H9 (cell line): ENCODE results near the gene TPPP3. TPM values are rescaled to one million over a fixed set of nuclear protein-coding genes. Genes with fewer than 3 reads are reported as not detected.

Source experiments
- DNase-seq: peaks from one replicate; pipeline ENCODE4 v3.0.0-alpha.2; 2017
- H2AFZ ChIP-seq: one replicate; pipeline ENCODE4 v1.6.1; 2013; ENCODE audit warnings: mild to moderate bottlenecking, low read length, control low read depth, moderate library complexity
- H2AK5ac ChIP-seq: 2 replicates; pipeline ENCODE4 v1.6.1; 2013; ENCODE audit warnings: low read length, control low read depth, mixed read lengths; ENCODE audit not compliant: insufficient read length
- H2BK120ac ChIP-seq: one replicate; pipeline ENCODE4 v1.6.1; 2013; ENCODE audit warnings: low read depth, mild to moderate bottlenecking, low read length, control low read depth, inconsistent platforms; ENCODE audit not compliant: poor library complexity, severe bottlenecking
- H2BK12ac ChIP-seq: 2 replicates; pipeline ENCODE4 v1.6.1; 2013; ENCODE audit warnings: low read length, control low read depth, mixed read lengths, low read depth; ENCODE audit not compliant: insufficient read length
- H2BK15ac ChIP-seq: 2 replicates; pipeline ENCODE4 v1.6.1; 2013; ENCODE audit warnings: low read depth, low read length, control low read depth
- H2BK20ac ChIP-seq: one replicate; pipeline ENCODE4 v1.6.1; 2013; ENCODE audit warnings: low read depth, mild to moderate bottlenecking, low read length, control low read depth, inconsistent platforms; ENCODE audit not compliant: poor library complexity, severe bottlenecking
- H2BK5ac ChIP-seq: 2 replicates; pipeline ENCODE4 v1.6.1; 2013; ENCODE audit warnings: low read length, control low read depth, mixed read lengths; ENCODE audit not compliant: insufficient read length
- H3K14ac ChIP-seq: 2 replicates; pipeline ENCODE4 v1.6.1; 2013; ENCODE audit warnings: low read length, control low read depth; ENCODE audit not compliant: insufficient read depth
- H3K18ac ChIP-seq: 2 replicates; pipeline ENCODE4 v1.6.1; 2013; ENCODE audit warnings: low read depth, mild to moderate bottlenecking, mixed read lengths, low read length, control low read depth; ENCODE audit not compliant: insufficient read length
- H3K23ac ChIP-seq: 2 replicates; pipeline ENCODE4 v1.6.1; 2013; ENCODE audit warnings: low read length, control low read depth, mixed read lengths, low read depth; ENCODE audit not compliant: insufficient read length
- H3K23me2 ChIP-seq: 2 replicates; pipeline ENCODE4 v1.6.1; 2013; ENCODE audit warnings: low read depth, mild to moderate bottlenecking, mixed read lengths, low read length, control low read depth; ENCODE audit not compliant: insufficient read length, poor library complexity, severe bottlenecking
- H3K27ac ChIP-seq: 2 replicates; pipeline ENCODE4 v1.5.1; 2013; ENCODE audit warnings: low read length, control low read depth, mixed read lengths, low read depth; ENCODE audit not compliant: insufficient read length
- H3K27me3 ChIP-seq: 2 replicates; pipeline ENCODE4 v1.6.1; 2013; ENCODE audit warnings: low read length, control low read depth, inconsistent platforms; ENCODE audit not compliant: insufficient read depth
- H3K4ac ChIP-seq: 2 replicates; pipeline ENCODE4 v1.6.1; 2013; ENCODE audit warnings: low read depth, mild to moderate bottlenecking, control low read depth, inconsistent platforms, low read length, moderate library complexity
- H3K4me1 ChIP-seq: 2 replicates; pipeline ENCODE4 v1.6.1; 2013; ENCODE audit warnings: low read length, control low read depth, inconsistent platforms; ENCODE audit not compliant: insufficient read depth
- H3K4me2 ChIP-seq: 2 replicates; pipeline ENCODE4 v1.6.1; 2013; ENCODE audit warnings: low read length, control low read depth, mixed read lengths; ENCODE audit not compliant: insufficient read length, insufficient read depth
- H3K56ac ChIP-seq: 2 replicates; pipeline ENCODE4 v1.6.1; 2013; ENCODE audit warnings: low read depth, mild to moderate bottlenecking, mixed read lengths, low read length, control low read depth; ENCODE audit not compliant: insufficient read length
- H3K79me1 ChIP-seq: 2 replicates; pipeline ENCODE4 v1.6.1; 2013; ENCODE audit warnings: low read depth, mild to moderate bottlenecking, moderate library complexity, low read length, control low read depth, inconsistent platforms; ENCODE audit not compliant: insufficient read depth, poor library complexity, severe bottlenecking
- H3K79me2 ChIP-seq: 2 replicates; pipeline ENCODE4 v1.6.1; 2013; ENCODE audit warnings: low read length, control low read depth, inconsistent platforms; ENCODE audit not compliant: insufficient read depth
- H3K9ac ChIP-seq: 2 replicates; pipeline ENCODE4 v1.6.1; 2013; ENCODE audit warnings: low read length, control low read depth, mixed read lengths; ENCODE audit not compliant: insufficient read length; ENCODE audit errors: extremely low read depth
- H3K9me3 ChIP-seq: one replicate; pipeline ENCODE4 v1.6.1; 2013; ENCODE audit warnings: low read depth, low read length, inconsistent platforms; ENCODE audit not compliant: control insufficient read depth
- H3T11ph ChIP-seq: one replicate; pipeline ENCODE4 v1.6.1; 2013; ENCODE audit warnings: mild to moderate bottlenecking, low read length, control low read depth, inconsistent platforms
- H4K20me1 ChIP-seq: one replicate; pipeline ENCODE4 v1.6.1; 2013; ENCODE audit not compliant: control insufficient read depth, insufficient read length, insufficient read depth
- H4K5ac ChIP-seq: 2 replicates; pipeline ENCODE4 v1.6.1; 2013; ENCODE audit warnings: low read depth, mild to moderate bottlenecking, mixed read lengths, low read length, control low read depth; ENCODE audit not compliant: insufficient read length
- H4K8ac ChIP-seq: replicated peaks from 2 replicates; pipeline ENCODE4 v1.6.1; 2013; ENCODE audit warnings: low read length, control low read depth, mixed read lengths, low read depth; ENCODE audit not compliant: insufficient read length
- H4K91ac ChIP-seq: 2 replicates; pipeline ENCODE4 v1.6.1; 2013; ENCODE audit warnings: low read depth, mild to moderate bottlenecking, moderate library complexity, mixed read lengths, low read length, control low read depth; ENCODE audit not compliant: insufficient read length
- H3K27ac Mint-ChIP-seq, 3 experiments: 2 replicates in 2 of 3; 3 replicates in 1 of 3; pipeline ENCODE4 v1.8.0; 2020 to 2021; ENCODE audit warnings: mixed read lengths in 3 of 3, mild to moderate bottlenecking in 1 of 3, moderate library complexity in 1 of 3
- H3K27me3 Mint-ChIP-seq: 2 replicates; pipeline ENCODE4 v1.8.0; 2021; ENCODE audit warnings: low read depth, mild to moderate bottlenecking, moderate library complexity, mixed read lengths
- H3K36me3 Mint-ChIP-seq, 3 experiments: 2 replicates in 2 of 3; 3 replicates in 1 of 3; pipeline ENCODE4 v1.8.0; 2020 to 2021; ENCODE audit warnings: low read depth in 3 of 3, mixed read lengths in 3 of 3; ENCODE audit not compliant: insufficient read depth in 1 of 3
- H3K4me1 Mint-ChIP-seq, 2 experiments: 2 replicates each; pipeline ENCODE4 v1.8.0; 2020; ENCODE audit warnings: mixed read lengths in 2 of 2
- H3K4me3 Mint-ChIP-seq, 2 experiments: 2 replicates in 1 of 2; 3 replicates in 1 of 2; pipeline ENCODE4 v1.8.0; 2020 to 2021; ENCODE audit warnings: mild to moderate bottlenecking in 2 of 2, mixed read lengths in 2 of 2, moderate library complexity in 1 of 2
- H3K9me3 Mint-ChIP-seq, 2 experiments: 2 replicates in 1 of 2; 3 replicates in 1 of 2; pipeline ENCODE4 v1.8.0; 2020; ENCODE audit warnings: mild to moderate bottlenecking in 2 of 2, mixed read lengths in 2 of 2, moderate library complexity in 1 of 2
- CTCF ChIP-seq: fragments of 200-600 bp; sonication (generic); conservative IDR thresholded peaks from 3 replicates; pipeline ENCODE4 v1.8.0; 2021; ENCODE audit warnings: antibody characterized with exemption, mild to moderate bottlenecking
- WGBS: extraction: QIAGEN DNeasy Blood & Tissue Kit; methylation state at CpG from one replicate; pipeline ENCODE4 v1.1.7; 2013; ENCODE audit warnings: missing lambda C conversion rate, low lambda C conversion rate, mixed read lengths; ENCODE audit not compliant: insufficient read length; ENCODE audit errors: extremely low coverage; 5-methylcytosine and 5-hydroxymethylcytosine counted together
- total RNA-seq: library from RNA; stranded (reverse); gene quantifications from 2 replicates; pipeline ENCODE4 v1.2.1, GENCODE V29; 2021

TPPP3 gene
- total RNA-seq, 1 experiment from 2014 or later, result 0.79 TPM

GRCh38 chr16:67409631-67410030, 16.3 kb upstream of the TPPP3 start:
- H3K4ac ChIP-seq, result no peak overlapping the region
- TF ChIP-seq CTCF, result no peak
- H3K27ac Mint-ChIP-seq, result peak overlapping the region in 1 of 3 experiments; percentile 70; a peak in 1 of 7 replicates
- no peaks in the 10 kb centered on the region for H3K79me1 ChIP-seq
- H3K9ac ChIP-seq, result no peak overlapping the region
- H3K23me2 ChIP-seq, result no peaks in the 10 kb centered on the region
- H3K27ac ChIP-seq, result no peak overlapping the region
- H3K4me3 Mint-ChIP-seq, result no peak overlapping the region
- H2BK20ac ChIP-seq, result no peak overlapping the region
- no peak overlapping the region for H2BK5ac ChIP-seq
- peaks cover 43 to 47% of the 10 kb centered on the region in 2 experiments for H3K4me1 Mint-ChIP-seq
- H2BK12ac ChIP-seq, result no peak overlapping the region
- no peaks in the 10 kb centered on the region for H3K79me2 ChIP-seq
- H2AFZ ChIP-seq, result no peak overlapping the region
- peaks cover 11% of the 10 kb centered on the region; the same call in 1 of the 2 replicates for H3K4me1 ChIP-seq
- H4K91ac ChIP-seq, result no peak overlapping the region
- H2AK5ac ChIP-seq, result no peak overlapping the region
- no peaks in the 10 kb centered on the region for H4K20me1 ChIP-seq
- no peak overlapping the region for H3K14ac ChIP-seq
- no peak overlapping the region for H4K8ac ChIP-seq
- no peak overlapping the region for H2BK120ac ChIP-seq
- no peak overlapping the region for H3K18ac ChIP-seq
- H3K9me3 ChIP-seq, result no peaks in the 10 kb centered on the region
- H3K23ac ChIP-seq, result no peak overlapping the region
- no peaks in the 10 kb centered on the region for H3K9me3 Mint-ChIP-seq
- WGBS, result no CpG with 5 or more reads among the region's 9 CpGs
- H3K56ac ChIP-seq, result no peak overlapping the region
- no peak overlapping the region for H2BK15ac ChIP-seq
- peaks cover 0 to 2% (median 0%) of the 10 kb centered on the region in 3 experiments; a peak in 2 of 7 replicates for H3K36me3 Mint-ChIP-seq
- H3K27me3 ChIP-seq, result no peaks in the 10 kb centered on the region
- no peak for DNase-seq
- H3K4me2 ChIP-seq, result no peak overlapping the region
- peaks cover 4% of the 10 kb centered on the region for H3K27me3 Mint-ChIP-seq
- no peak overlapping the region for H3T11ph ChIP-seq
- no peak overlapping the region for H4K5ac ChIP-seq
